ENCODE data around the gene R3HDML. TPM values are rescaled to one million over a fixed set of nuclear protein-coding genes. Genes with fewer than 3 reads are reported as not detected.
"Not testable (repeated sequence)": the region's sequence is repeated elsewhere in the genome, so short reads cannot be mapped to it uniquely, and the experiment has no call there.

R3HDML gene
- total and polyA plus RNA-seq, 2 donors, result not detected

- no peak for DNase-seq (ENCODE audit: extremely low spot score)
- 87% methylated on average over 12 of the region's 12 CpGs for WGBS
- no peaks in the 10 kb centered on the region for H3K36me3 ChIP-seq (ENCODE audit: insufficient read depth)
Observed at GRCh38 chr20:44343162-44343675, 6.4 kb downstream of the R3HDML start.

DNA sequence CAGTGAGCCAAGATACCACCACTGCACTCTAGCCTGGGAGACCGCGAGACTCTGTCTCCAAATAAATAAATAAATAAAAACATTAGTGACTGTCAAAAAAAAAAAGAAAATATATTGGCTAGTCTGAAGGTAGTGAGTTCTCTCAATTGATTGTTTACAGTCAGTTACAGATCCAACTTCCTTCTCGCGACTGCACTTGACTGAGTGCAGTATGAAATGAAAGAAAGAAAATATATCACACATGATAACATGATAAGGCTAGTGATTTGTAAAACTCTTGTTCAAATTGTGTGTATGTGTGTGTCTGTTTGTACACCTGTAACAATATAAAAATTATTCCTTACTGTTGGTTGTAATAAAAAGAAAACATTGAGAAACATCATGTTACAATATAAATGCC lies 7.9 kb downstream of the R3HDML start:
- Histone ChIP-seq H3K36me3 (ENCODE audit: insufficient read depth) (no peaks in the 10 kb centered on the region), H3K27ac (ENCODE audit: low read depth) (no peak overlapping the region), H3K4me3 (ENCODE audit: low read depth, low read length) (no peak overlapping the region), H3K4me1 (ENCODE audit: insufficient read depth) (no peaks in the 10 kb centered on the region)
- no peak for DNase-seq (ENCODE audit: extremely low spot score)
- WGBS, result 78% methylated on average over 4 of the region's 4 CpGs

More at GRCh38 chr20:44343162-44343675, 6.4 kb downstream of the R3HDML start:
- no peak overlapping the region for H3K4me3 ChIP-seq (ENCODE audit: low read depth, low read length)
- no peaks in the 10 kb centered on the region for H3K4me1 ChIP-seq (ENCODE audit: insufficient read depth)
- H3K27ac ChIP-seq (ENCODE audit: low read depth), result no peak overlapping the region

DNA sequence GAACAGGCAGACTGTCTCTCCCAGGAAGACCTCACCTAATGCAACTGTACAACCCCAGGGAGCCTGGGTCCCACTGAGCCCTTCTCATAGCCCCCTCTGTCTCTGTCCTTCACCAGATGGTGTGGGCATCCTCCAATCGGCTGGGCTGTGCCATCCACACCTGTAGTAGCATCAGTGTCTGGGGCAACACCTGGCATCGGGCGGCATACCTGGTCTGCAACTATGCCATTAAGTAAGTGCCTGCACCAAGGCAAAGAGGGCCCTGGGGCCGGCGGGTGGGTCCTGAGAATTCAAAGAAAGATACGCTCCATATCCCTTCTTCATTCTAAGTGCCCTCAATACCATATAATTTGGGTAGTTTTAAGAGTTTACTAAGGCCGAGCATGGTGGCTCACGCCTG lies 8.3 kb downstream of the R3HDML start:
- no peak for DNase-seq (ENCODE audit: extremely low spot score)
- Histone ChIP-seq H3K4me3 (ENCODE audit: low read depth, low read length) (no peak overlapping the region), H3K4me1 (ENCODE audit: insufficient read depth) (no peaks in the 10 kb centered on the region), H3K27ac (ENCODE audit: low read depth) (no peak overlapping the region), H3K36me3 (ENCODE audit: insufficient read depth) (no peaks in the 10 kb centered on the region)
- 91% methylated on average over 8 of the region's 8 CpGs for WGBS

GRCh38 chr20:44345941-44346340 lies 9.1 kb downstream of the R3HDML start:
- WGBS, result 89% methylated on average over 10 of the region's 10 CpGs

GRCh38 chr20:44348168-44348659 lies 11.4 kb downstream of the R3HDML start:
- no peak overlapping the region for H3K4me3 ChIP-seq (ENCODE audit: low read depth, low read length)
- no peaks in the 10 kb centered on the region for H3K4me1 ChIP-seq (ENCODE audit: insufficient read depth)
- WGBS, result 86% methylated on average over 4 of the region's 4 CpGs
- DNase-seq (ENCODE audit: extremely low spot score), result no peak
- H3K36me3 ChIP-seq (ENCODE audit: insufficient read depth), result no peaks in the 10 kb centered on the region
- H3K27ac ChIP-seq (ENCODE audit: low read depth), result no peak overlapping the region

More at GRCh38 chr20:44345941-44346340, 9.1 kb downstream of the R3HDML start:
- H3K36me3 ChIP-seq (ENCODE audit: insufficient read depth); DNase-seq (ENCODE audit: extremely low spot score); H3K27ac ChIP-seq (ENCODE audit: low read depth); H3K4me3 ChIP-seq (ENCODE audit: low read depth, low read length); H3K4me1 ChIP-seq (ENCODE audit: insufficient read depth): not testable (repeated sequence)

DNA sequence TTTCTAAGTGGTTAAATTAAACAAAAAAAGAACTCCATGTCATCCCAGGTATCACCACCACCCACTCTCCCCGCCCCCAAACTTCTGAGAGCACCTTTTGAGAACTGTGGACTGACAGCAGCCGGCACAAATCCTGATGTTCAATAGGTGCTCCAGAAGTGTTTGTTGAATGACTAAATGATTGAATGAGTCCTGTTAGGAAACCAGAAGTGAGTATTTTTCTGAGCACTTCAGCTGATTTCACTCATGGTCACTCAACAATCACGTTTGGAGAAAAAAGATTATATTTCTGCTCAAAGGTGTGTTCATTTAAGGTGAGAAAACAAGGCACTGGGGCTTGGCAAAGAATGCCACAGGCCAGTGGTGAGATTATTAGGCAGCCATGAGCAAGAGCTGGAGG lies 12.5 kb downstream of the R3HDML start:
- DNase-seq (ENCODE audit: extremely low spot score), result no peak
- Histone ChIP-seq H3K36me3 (ENCODE audit: insufficient read depth) (no peaks in the 10 kb centered on the region), H3K4me1 (ENCODE audit: insufficient read depth) (no peaks in the 10 kb centered on the region), H3K4me3 (ENCODE audit: low read depth, low read length) (no peak overlapping the region), H3K27ac (ENCODE audit: low read depth) (no peak overlapping the region)
- WGBS, result 84% methylated on average over 3 of the region's 3 CpGs

DNA sequence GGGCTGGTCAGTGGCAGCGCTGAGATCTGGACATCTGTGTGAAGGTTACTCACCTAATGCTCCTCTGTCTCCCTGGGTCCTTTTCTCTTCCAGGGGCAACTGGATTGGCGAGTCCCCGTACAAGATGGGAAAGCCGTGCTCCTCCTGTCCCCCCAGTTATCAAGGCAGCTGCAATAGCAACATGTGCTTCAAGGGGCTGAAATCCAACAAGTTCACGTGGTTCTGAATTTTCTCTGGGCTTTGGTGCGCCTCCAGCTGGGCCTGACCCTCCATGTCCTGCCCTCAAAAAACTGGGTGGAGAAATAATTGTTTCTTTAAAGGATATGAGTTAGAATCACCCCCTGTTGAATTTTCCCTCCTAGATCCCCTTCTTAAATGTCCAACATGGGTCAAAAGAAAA lies 13.7 kb downstream of the R3HDML start:
- 84% methylated on average over 6 of the region's 6 CpGs for WGBS
- Histone ChIP-seq H3K27ac (ENCODE audit: low read depth) (no peak overlapping the region), H3K36me3 (ENCODE audit: insufficient read depth) (no peaks in the 10 kb centered on the region), H3K4me1 (ENCODE audit: insufficient read depth) (no peaks in the 10 kb centered on the region), H3K4me3 (ENCODE audit: low read depth, low read length) (no peak overlapping the region)
- no peak for DNase-seq (ENCODE audit: extremely low spot score)

DNA sequence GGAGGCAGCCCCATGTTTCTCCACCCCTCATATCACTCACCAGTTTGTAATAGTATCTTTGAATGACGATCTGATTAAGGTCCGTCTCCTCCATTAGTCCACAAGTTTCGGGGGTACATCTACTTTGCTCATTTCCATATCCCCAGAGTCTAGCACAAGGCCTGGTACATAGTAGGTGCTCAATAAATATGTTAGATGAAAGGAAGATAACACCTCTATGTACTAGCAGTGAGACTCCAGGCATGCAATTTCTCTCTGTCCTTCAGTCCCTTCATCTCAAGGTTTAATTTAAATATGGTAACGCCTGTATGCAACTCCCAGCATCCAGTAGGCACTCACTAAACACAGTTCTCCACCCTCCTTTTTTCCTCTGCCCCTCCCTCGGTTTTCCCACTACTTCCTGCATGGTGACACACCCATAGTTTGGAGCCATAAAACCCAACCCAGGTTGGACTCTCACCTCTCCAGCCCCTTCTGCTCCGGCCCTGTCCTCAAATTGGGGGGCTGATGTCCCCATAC lies 18.2 kb downstream of the R3HDML start:
- no peak overlapping the region for H3K27ac ChIP-seq (ENCODE audit: low read depth)
- no peak for DNase-seq (ENCODE audit: extremely low spot score)
- no peak overlapping the region for H3K4me3 ChIP-seq (ENCODE audit: low read depth, low read length)
- no peaks in the 10 kb centered on the region for H3K36me3 ChIP-seq (ENCODE audit: insufficient read depth)
- no peaks in the 10 kb centered on the region for H3K4me1 ChIP-seq (ENCODE audit: insufficient read depth)
- 84% methylated on average over 6 of the region's 6 CpGs for WGBS

DNA sequence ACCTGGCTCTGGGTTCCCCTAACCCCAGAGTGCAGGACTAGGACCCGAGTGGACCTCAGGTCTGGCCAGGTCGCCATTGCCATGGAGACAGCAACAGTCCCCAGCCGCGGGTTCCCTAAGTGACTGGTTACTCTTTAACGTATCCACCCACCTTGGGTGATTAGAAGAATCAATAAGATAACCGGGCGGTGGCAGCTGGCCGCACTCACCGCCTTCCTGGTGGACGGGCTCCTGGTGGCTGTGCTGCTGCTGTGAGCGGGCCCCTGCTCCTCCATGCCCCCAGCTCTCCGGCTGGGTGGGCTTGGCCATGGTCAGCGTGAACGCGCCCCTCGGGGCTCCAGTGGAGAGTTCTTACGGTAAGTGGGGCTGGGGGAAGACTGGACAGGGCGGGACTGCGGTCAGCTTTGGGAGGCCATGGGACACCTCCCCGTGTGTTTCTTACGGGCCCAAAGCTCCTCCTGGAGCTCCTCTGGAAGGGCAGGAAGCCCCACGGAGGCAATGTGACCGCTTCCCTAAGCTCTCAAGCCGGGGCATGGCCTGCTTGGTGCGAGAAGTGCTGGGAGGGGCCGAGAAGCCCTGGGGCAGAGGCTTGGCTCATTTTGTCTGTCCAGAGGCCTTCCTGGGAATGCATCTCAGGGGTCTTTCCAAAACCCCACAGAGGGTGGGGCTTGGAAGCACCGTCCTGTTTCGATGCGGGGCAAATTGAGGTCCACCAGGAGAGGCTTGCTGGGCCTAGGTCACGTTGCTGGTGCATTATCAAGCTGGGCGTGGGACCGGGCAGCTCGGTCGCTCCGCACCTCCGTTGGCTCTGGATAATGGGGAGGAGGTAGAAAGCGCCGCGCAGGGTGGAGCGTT lies 18.9 kb downstream of the R3HDML start, which contains the start of gene HNF4A:
Gene HNF4A, plus strand, starts transcription at position 202 of the 855 bp plus-strand sequence. Its CDS starts 106 bp downstream, at position 308.
- H3K36me3 ChIP-seq (ENCODE audit: insufficient read depth), result no peaks in the 10 kb centered on the region
- no peak within 1 kb of the TSS for H3K4me3 ChIP-seq (ENCODE audit: low read depth, low read length)
- no peaks in the 10 kb centered on the region for H3K4me1 ChIP-seq (ENCODE audit: insufficient read depth)
- H3K27ac ChIP-seq (ENCODE audit: low read depth), result no peak within 1 kb of the TSS
- WGBS, result 80% methylated on average over 40 of the region's 40 CpGs
- no peak for DNase-seq (ENCODE audit: extremely low spot score)

- DNase-seq (ENCODE audit: extremely low spot score), result no peak
- H3K27ac ChIP-seq (ENCODE audit: low read depth), result no peak overlapping the region
- no peak overlapping the region for H3K4me3 ChIP-seq (ENCODE audit: low read depth, low read length)
- no peaks in the 10 kb centered on the region for H3K36me3 ChIP-seq (ENCODE audit: insufficient read depth)
- 71% methylated on average over 14 of the region's 14 CpGs for WGBS
- no peaks in the 10 kb centered on the region for H3K4me1 ChIP-seq (ENCODE audit: insufficient read depth)
Observed at GRCh38 chr20:44356353-44356723, 19.5 kb downstream of the R3HDML start.

DNA sequence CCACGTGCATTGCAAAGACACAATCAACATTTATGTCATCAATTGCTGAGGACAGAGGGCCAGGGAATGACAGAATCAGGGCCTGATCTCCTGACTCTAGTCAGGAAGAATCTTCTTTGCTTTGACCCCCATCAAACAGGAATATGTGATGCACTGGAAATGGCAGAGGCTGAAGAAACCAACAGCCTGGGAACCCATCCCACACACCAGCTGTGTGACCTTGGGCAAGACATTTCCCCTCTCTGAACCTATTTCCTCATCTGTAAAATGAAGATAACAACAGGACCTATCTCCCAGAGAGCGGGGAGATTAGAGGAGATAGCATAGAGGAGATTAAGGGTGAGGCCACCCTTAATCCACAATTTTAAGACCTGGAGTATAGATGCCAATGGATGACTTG lies 20.2 kb downstream of the R3HDML start:
- no peak overlapping the region for H3K27ac ChIP-seq (ENCODE audit: low read depth)
- no peak overlapping the region for H3K4me3 ChIP-seq (ENCODE audit: low read depth, low read length)
- 47% methylated on average over 2 of the region's 2 CpGs for WGBS
- DNase-seq (ENCODE audit: extremely low spot score), result no peak
- H3K4me1 ChIP-seq (ENCODE audit: insufficient read depth), result no peaks in the 10 kb centered on the region
- H3K36me3 ChIP-seq (ENCODE audit: insufficient read depth), result no peaks in the 10 kb centered on the region

- 33% methylated on average over 4 of the region's 4 CpGs for WGBS
- Histone ChIP-seq H3K27ac (ENCODE audit: low read depth) (no peak overlapping the region), H3K4me3 (ENCODE audit: low read depth, low read length) (no peak overlapping the region), H3K4me1 (ENCODE audit: insufficient read depth) (no peaks in the 10 kb centered on the region), H3K36me3 (ENCODE audit: insufficient read depth) (no peaks in the 10 kb centered on the region)
- no peak for DNase-seq (ENCODE audit: extremely low spot score)
Observed at GRCh38 chr20:44357555-44358125, 20.8 kb downstream of the R3HDML start.

DNA sequence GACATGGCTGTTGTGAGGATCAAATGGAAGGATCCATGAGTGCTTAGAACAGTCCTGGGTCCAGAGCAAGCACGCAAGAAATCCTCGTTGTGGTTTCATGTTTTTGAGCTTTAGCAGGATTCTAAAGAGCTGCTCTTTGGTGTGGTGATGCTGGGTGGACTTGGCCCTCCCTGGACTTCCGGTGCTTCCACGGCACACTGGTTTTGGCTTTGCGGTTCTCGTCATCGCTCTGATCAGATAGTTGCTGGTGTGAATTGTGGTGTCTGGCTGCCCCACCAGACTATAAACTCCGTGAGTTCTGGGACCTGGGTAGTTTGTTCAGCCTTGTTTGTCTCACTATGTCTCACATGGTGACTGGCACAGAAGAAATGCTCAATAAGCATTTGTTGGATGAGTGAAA lies 21.9 kb downstream of the R3HDML start:
- Histone ChIP-seq H3K36me3 (ENCODE audit: insufficient read depth) (no peaks in the 10 kb centered on the region), H3K4me1 (ENCODE audit: insufficient read depth) (no peaks in the 10 kb centered on the region), H3K27ac (ENCODE audit: low read depth) (no peak overlapping the region), H3K4me3 (ENCODE audit: low read depth, low read length) (no peak overlapping the region)
- no peak for DNase-seq (ENCODE audit: extremely low spot score)
- WGBS, result 82% methylated on average over 8 of the region's 8 CpGs

DNA sequence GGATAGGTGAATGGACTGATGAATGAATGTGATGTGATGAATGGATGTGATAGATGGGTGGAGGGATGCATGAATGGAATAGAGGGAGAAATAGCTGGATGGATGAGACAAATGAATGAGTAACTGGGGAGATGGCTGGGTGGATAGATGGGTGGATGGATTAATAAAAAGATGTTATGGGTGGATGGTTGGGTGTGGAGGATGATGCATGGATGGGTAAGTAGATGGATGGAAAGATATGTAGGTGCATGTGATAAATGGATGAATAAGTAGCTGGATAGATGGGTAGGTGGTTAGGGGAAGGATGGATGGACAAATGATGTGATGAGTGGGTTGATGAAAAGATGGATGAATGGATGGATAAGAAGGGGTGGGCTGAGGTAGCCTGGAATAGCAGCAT lies 23.4 kb downstream of the R3HDML start:
- no peak for DNase-seq (ENCODE audit: extremely low spot score)
- no peak overlapping the region for H3K27ac ChIP-seq (ENCODE audit: low read depth)

More for the DNA sequence above, 23.4 kb downstream of the R3HDML start:
- Histone ChIP-seq H3K4me1 (ENCODE audit: insufficient read depth) (no peaks in the 10 kb centered on the region), H3K4me3 (ENCODE audit: low read depth, low read length) (no peak overlapping the region), H3K36me3 (ENCODE audit: insufficient read depth) (no peaks in the 10 kb centered on the region)
